ENCODE measurements around the gene TMEM250. TPM values are rescaled to one million over a fixed set of nuclear protein-coding genes. Genes with fewer than 3 reads are reported as not detected.

TMEM250 gene
- total and polyA plus RNA-seq, 2 donors from 2014 or later, result 22.2 to 33.1 TPM

GRCh38 chr9:136117916-136118319, 757 bp downstream of the TMEM250 start:
- intact Hi-C loops (cut with DNase I), result no loop called here
- no peak for FAIRE-seq

GRCh38 chr9:136117291-136117915, 1.3 kb downstream of the TMEM250 start:
- intact Hi-C loops (cut with DNase I), result no loop called here
- H3K4me1 ChIP-seq (ENCODE audit: control insufficient read depth in 2 of 3, insufficient read depth in 2 of 3, low read depth in 1 of 3, low read length in 3 of 3), result peaks cover 0 to 13% (median 0%) of the 10 kb centered on the region in 3 donors
- no peak for TF ChIP-seq CTCF (IDR thresholded peaks at IDR 0.05; ENCODE audit: borderline replicate concordance, extremely low read depth, insufficient read depth)
- peak overlapping the region in 2 of 3 donors; percentile 54 to 69 for H3K9ac ChIP-seq (ENCODE audit: low read length in 3 of 3)
- peak in 1 of 5 donors; percentile 72 for DNase-seq
- no peaks in the 10 kb centered on the region for H3K27me3 ChIP-seq (ENCODE audit: control insufficient read depth, insufficient read depth, low read length)
- H3K27ac ChIP-seq (ENCODE audit: low read depth in 2 of 2, low read length in 2 of 2), result peak overlapping the region; percentile 71 to 92
- peak overlapping the region in 2 of 3 donors; percentile 69 for H3K4me3 ChIP-seq (ENCODE audit: low read length in 3 of 3)
- H3K36me3 ChIP-seq (ENCODE audit: control insufficient read depth in 2 of 3, insufficient read depth in 3 of 3, low read length in 3 of 3), result no peaks in the 10 kb centered on the region
- H3K9me3 ChIP-seq (ENCODE audit: control insufficient read depth in 2 of 3, insufficient read depth in 1 of 3, low read length in 3 of 3), result no peaks in the 10 kb centered on the region
- no peak for FAIRE-seq

More at GRCh38 chr9:136117916-136118319, 757 bp downstream of the TMEM250 start:
- H3K27ac ChIP-seq (ENCODE audit: low read depth in 2 of 2, low read length in 2 of 2), result peak overlapping the region; percentile 71 to 92
- H3K4me3 ChIP-seq (ENCODE audit: low read length in 3 of 3), result peak overlapping the region; percentile 1 to 69 (median 69)
- H3K27me3 ChIP-seq (ENCODE audit: control insufficient read depth, insufficient read depth, low read length), result no peaks in the 10 kb centered on the region
- H3K4me1 ChIP-seq (ENCODE audit: control insufficient read depth in 2 of 3, insufficient read depth in 2 of 3, low read depth in 1 of 3, low read length in 3 of 3), result peaks cover 0 to 16% (median 0%) of the 10 kb centered on the region in 3 donors
- peak in 1 of 5 donors; percentile 76 for DNase-seq
- no peaks in the 10 kb centered on the region for H3K9me3 ChIP-seq (ENCODE audit: control insufficient read depth in 2 of 3, insufficient read depth in 1 of 3, low read length in 3 of 3)
- no peak for TF ChIP-seq CTCF (IDR thresholded peaks at IDR 0.05; ENCODE audit: borderline replicate concordance, extremely low read depth, insufficient read depth)
- peak overlapping the region in 2 of 3 donors; percentile 54 to 69 for H3K9ac ChIP-seq (ENCODE audit: low read length in 3 of 3)
- no peaks in the 10 kb centered on the region for H3K36me3 ChIP-seq (ENCODE audit: control insufficient read depth in 2 of 3, insufficient read depth in 3 of 3, low read length in 3 of 3)

DNA sequence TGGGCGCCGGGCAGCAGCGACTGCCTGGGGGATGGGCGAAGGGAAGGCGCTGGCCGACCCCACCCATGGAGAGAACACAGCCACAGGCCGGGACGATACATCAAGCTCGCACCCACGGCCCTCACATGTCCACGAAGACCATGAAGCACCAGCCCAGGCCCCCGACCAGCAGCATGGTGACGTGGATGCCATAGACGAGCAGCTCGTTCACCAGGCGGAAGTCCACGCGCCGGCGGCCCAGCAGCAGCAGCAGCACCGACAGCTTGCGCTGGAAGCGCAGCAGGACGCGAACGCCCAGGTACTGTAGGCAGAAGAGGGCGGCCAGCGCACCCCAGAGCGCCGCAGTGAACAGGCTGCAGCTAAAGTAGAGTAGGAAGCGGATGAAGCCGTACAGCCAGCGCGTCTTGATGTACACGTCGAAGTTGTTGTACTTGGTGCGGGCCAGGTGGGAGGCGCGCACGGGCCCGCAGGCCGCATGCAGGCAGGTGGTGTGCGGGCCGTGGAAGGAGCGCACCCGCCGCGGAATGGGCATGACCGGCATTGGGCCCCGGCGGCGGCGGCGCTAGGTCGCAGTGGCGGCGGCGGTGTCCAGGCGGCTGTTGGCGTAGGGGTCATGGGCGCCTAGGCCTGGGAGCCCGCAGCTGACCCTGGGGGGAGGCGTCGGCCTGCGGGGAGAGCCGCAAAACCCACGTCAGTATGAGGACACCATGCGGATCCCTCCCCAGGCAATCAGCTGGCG, 2.1 kb downstream of the TMEM250 start:
- Histone ChIP-seq H3K27me3 (ENCODE audit: control insufficient read depth, insufficient read depth, low read length) (no peaks in the 10 kb centered on the region), H3K4me3 (ENCODE audit: low read length in 3 of 3) (no peak overlapping the region), H3K9me3 (ENCODE audit: control insufficient read depth in 2 of 3, insufficient read depth in 1 of 3, low read length in 3 of 3) (no peaks in the 10 kb centered on the region), H3K4me1 (ENCODE audit: control insufficient read depth in 2 of 3, insufficient read depth in 2 of 3, low read depth in 1 of 3, low read length in 3 of 3) (peaks cover 0 to 13% (median 0%) of the 10 kb centered on the region in 3 donors), H3K36me3 (ENCODE audit: control insufficient read depth in 2 of 3, insufficient read depth in 3 of 3, low read length in 3 of 3) (no peaks in the 10 kb centered on the region), H3K27ac (ENCODE audit: low read depth in 2 of 2, low read length in 2 of 2) (no peak overlapping the region), H3K9ac (ENCODE audit: low read length in 3 of 3) (no peak overlapping the region)
- no peak for DNase-seq
- FAIRE-seq, result no peak
- intact Hi-C loops (cut with DNase I), result no loop called here
- TF ChIP-seq CTCF (IDR thresholded peaks at IDR 0.05; ENCODE audit: borderline replicate concordance, extremely low read depth, insufficient read depth), result no peak
